Measurements from ENCODE around the gene HOXB4.

The HOXB4 gene

GRCh38 chr17:48556576-48557401 lies 21.4 kb downstream of the HOXB4 start:
- DNase-seq, result no peak

DNA sequence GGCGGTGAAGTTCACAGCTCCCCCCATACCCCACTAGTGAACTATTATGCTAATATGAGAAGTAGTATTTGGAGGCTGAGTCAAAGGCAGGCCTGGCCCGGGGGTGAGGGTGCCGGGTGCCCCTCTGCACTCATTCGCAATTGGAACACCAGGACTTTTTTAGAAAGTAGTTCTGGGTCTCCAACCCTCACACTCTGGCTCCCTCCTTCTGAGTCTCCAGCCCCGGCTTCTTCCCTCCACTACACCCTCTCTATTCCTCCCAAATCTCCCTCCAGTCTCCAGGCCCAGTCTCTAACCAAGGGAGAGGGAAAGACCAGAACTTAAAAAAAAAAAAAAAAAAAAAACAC lies 21.9 kb downstream of the HOXB4 start:
- DNase-seq, result no peak

- no peak for DNase-seq
Observed at GRCh38 chr17:48555258-48556228, 22.6 kb downstream of the HOXB4 start.

GRCh38 chr17:48554412-48555257 lies 23.5 kb downstream of the HOXB4 start:
- no peak for DNase-seq

DNA sequence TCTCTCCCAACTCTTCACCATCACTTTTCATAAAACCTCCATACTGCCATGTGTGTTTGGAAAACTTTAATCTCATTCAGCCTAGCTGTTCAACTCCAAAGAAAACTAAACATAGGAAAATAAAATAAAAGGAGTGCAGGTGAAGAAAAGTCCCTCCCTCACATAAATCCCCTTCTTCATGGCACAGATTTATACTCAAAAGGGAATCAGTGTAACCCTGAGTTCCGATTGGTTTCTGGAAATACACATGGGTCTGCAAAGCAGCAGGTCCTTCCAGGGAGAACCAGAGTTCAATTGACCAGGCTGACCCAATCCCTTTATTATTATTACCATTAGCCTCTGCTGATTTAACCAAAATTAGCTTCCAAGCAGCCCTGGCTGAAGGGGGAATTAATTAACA lies 24.3 kb downstream of the HOXB4 start:
- DNase-seq, result no peak

- DNase-seq, result no peak
Observed at GRCh38 chr17:48553190-48553547, 25.0 kb downstream of the HOXB4 start.

GRCh38 chr17:48552466-48553189 lies 25.5 kb downstream of the HOXB4 start:
- DNase-seq, result no peak

DNA sequence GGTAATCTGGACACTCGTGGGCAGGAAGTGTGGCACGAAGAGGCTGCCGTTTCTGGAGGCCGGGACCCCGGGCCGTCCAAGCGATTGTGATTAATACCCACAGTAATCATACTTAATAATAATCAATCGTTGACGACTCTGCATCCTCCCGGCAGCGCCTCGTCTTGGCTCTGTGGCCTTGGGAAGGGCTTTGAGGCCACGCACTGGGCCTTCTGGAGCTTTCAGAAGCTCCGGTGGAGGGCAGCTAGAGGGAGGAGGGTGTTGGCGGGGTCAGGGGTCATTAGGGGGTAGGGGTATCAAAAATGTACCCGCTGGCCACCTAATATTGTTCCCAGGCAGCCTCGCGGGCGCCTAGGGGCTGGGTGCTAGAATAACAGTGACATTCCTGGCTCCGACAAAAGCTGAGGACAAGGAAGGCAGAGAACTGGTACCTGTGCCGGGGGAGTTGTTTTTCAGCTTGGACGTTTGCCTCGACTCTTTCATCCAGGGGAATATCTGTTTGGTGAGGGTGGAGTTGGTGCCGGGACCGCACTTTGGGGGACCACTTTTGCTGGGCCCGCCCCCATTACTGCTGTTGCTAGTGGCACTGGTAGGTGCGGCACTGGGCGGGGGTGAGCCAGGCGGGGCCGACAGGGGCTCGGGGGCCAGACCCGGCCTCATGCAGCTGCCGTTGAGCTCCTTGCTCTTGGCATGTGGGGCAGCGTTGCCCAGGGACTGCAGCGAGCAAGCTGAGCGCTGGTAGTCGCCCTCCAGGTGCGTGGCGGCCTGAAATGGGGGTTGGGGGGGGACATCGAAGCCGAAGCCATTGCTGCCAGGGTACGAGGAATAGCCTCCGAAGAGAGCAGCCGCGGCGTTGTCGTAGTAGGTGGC lies 26.3 kb downstream of the HOXB4 start:
- no peak for DNase-seq

DNA sequence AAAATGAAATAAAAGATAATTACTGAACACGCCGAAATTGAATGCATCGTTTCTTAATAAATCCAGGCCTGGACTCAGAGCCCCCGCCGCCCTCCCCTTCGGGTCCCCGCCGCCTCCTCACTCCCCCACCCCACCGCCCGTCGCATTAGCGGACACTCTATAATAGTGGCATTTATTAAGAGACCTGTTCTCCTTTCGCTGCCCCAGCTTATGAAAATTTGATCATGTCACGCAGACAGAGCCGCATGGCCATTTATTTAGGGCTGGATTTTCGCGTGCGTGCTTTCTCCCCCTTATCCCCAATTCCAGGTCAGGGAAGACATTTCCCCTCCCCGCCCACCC lies 27.0 kb downstream of the HOXB4 start:
- no peak for DNase-seq

DNA sequence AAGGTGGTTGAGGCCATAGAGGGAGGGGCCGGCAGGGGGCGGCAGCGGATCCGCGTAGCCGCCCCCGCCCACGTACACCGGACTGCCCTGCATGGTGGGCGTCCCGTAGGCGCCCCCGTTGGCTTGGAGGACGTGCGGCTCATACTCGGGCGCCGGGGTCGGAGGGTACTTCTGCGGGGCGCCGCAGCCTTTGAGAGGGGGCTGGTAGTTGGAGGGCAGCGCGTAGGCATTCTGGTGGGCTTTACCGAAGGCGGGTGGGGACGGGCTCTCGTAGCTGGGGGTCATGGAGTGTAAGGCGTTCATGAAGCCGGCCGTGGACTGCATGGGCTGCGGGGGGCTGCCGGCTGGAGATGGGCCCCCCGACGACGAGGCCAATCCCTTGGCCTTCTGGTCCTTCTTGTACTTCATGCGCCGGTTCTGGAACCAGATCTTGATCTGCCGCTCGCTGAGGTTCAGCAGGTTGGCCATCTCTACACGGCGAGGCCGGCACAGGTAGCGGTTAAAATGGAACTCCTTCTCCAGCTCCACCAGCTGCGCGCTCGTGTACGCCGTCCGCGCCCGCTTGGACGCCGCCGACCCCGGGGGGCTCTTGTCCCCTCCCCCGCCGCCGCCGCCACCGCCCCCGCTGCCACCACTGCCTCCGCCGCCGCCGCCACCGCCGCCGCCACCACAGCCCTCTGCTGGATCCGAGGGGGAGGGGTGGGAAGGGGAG lies 27.5 kb downstream of the HOXB4 start:
- DNase-seq, result no peak

DNA sequence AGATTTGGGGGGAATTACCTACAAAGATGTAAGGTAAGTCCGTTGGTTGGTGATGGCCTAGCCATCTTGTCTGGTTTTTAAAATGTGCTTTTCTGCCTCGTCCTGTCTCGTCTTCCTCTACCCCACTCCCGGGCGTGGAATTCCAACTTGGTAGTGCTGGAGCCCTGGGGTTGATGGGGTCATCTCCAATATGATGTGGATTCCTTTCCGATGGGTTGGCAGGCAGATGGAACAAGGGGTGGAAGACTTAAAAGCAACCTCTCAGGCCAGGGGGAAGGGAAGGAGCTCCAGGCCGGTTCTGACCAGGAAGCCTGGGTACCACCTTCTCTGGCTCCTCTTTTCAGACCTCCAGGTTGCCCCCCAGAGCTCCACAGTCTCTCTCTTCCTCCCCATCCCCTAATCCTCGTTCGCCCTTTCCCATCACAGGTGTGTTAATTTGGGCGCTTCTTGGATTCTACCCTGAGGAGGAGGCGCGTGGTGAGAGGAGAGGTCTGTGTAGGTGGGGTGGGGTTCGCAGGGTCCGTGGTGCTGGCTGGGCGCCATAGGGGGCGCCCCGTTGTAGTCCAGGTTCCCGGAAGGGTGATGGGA lies 28.1 kb downstream of the HOXB4 start:
- no peak for DNase-seq

- no peak for DNase-seq
Observed at GRCh38 chr17:48549281-48549630, 28.9 kb downstream of the HOXB4 start.

- DNase-seq, result no peak
Observed at GRCh38 chr17:48548523-48549280, 29.4 kb downstream of the HOXB4 start.

- DNase-seq, result no peak
Observed at GRCh38 chr17:48547808-48548522, 30.2 kb downstream of the HOXB4 start.

DNA sequence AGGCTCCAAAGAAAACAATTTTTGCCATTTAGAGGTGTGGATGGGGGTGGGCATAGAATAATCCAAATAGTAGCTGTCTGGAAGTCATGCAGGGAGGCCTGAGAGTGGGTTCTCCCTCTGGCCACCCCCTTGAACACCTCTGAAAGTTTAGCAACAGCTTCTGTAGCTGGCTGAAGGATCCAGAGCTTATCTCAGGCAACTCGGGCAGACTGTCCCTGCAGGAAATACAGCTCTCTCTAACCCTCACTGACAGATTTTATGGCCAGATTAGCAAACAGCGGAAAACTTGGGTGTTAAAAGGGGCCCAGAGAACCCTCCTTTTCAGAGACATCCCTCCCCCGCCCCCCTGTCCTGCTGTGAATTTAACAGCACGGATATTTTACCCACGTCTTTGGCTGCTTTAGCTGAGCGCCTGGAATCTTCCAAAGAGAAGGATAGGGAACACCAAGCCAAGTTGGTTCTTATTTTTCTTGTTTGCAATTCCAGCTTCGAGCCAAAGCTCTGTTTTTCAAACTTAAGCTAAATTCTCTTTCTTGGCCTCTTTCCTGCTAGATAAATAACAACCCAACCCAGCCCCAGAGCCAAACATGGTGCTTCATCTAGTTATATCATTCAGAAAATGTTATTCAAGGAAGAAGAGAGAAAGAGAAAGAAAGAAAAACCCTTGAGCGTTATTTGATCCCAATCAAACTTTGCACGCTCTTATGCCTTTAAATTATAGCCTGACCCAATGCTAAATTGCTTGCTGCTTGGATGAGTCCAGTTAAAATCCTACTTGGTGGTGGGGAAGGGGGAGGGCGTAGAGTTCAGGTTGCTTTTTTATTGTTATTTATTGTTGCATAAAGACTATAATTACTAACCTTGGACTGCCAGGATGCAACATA lies 31.0 kb downstream of the HOXB4 start:
- DNase-seq, result no peak

- DNase-seq, result no peak
Observed at GRCh38 chr17:48546137-48546923, 31.8 kb downstream of the HOXB4 start.

GRCh38 chr17:48545539-48545938 lies 32.6 kb downstream of the HOXB4 start:
- DNase-seq, result no peak
